GM23248 (cell line): ENCODE results near the gene ACSM6.

Experiments used
- EZH2 ChIP-seq: fragments of 200-600 bp; sonication (generic); IDR thresholded peaks from 2 replicates; pipeline ENCODE4 v1.6.1; 2018; ENCODE audit warnings: antibody characterized with exemption, mild to moderate bottlenecking; ENCODE audit not compliant: insufficient read depth, poor library complexity, severe bottlenecking
- EZH2phosphoT487 ChIP-seq: fragments of 200-600 bp; sonication (generic); IDR thresholded peaks from 2 replicates; pipeline ENCODE4 v1.6.1; 2018; ENCODE audit warnings: antibody characterized with exemption, moderate library complexity, mild to moderate bottlenecking, low read depth; ENCODE audit not compliant: insufficient read depth

- TF ChIP-seq EZH2phosphoT487 (no peak), EZH2 (no peak)
Measured at GRCh38 chr10:95247200-95247880, 53.3 kb downstream of the ACSM6 start.
